NCI-H2029 (cell line): ENCODE data around the gene GLDN.
A peak's percentile ranks its signal among the peaks of the same experiment; 100 is the strongest.

Experiments
- DNase-seq: peaks from one replicate; lab custom pipeline; 2025; lab: John Stamatoyannopoulos, UW

The GLDN gene

DNA sequence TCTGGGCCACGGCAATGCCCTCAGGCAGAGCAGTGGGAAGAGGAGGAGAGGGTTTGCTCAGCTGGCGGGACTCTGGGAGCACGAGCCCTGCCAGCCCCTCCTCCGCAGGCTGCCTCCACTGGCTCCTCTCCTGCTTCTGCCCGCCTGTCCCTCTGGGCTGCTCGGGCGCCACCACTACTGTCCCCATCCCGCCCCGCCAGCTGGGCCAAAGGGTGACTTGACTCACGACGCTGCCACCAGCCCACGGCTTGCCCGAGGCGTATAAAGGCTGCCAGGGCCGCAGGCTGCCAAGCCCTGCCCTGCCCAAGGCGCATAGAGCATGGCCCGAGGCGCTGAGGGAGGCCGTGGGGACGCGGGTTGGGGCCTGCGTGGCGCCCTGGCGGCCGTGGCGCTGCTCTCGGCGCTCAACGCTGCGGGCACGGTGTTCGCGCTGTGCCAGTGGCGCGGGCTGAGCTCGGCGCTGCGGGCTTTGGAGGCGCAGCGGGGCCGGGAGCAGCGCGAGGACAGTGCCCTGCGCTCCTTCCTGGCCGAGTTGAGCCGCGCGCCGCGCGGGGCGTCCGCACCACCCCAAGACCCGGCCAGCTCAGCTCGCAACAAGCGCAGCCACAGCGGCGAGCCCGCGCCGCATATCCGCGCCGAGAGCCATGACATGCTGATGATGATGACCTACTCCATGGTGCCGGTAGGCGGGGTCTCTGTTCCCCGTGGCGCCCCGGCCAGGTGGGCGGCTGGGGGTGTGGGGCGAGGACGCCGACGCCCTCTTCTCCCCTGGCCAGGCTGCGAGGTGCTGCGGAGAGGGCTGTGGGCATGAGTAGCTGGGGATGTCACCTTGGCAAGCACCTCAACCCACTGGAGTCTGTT, at the start of gene GLDN:
GLDN (plus strand) TSS at position 290 of the 861 bp plus-strand sequence; CDS start at position 320, 30 bp downstream.
- peak; percentile 2 for DNase-seq

DNA sequence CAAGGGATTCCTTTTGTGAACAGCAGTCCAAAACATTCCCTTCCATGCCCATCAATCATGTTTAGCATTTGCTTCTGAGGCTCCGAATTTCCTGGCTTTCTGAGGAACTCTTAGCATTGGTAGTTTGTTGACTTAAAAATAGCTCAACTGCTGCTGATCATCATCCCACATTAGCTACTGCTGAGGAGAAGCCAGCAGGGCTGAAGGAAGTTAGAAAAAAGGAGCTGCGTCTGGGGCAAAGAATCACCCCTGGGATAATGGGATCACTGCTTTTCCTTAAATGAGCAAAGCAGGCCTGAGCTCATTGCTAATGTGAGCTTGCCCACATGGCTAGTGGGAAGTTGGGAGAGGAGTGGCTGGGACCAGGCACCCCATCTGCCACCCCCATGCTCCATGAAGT, 42.8 kb upstream of the GLDN start:
- no peak for DNase-seq

DNA sequence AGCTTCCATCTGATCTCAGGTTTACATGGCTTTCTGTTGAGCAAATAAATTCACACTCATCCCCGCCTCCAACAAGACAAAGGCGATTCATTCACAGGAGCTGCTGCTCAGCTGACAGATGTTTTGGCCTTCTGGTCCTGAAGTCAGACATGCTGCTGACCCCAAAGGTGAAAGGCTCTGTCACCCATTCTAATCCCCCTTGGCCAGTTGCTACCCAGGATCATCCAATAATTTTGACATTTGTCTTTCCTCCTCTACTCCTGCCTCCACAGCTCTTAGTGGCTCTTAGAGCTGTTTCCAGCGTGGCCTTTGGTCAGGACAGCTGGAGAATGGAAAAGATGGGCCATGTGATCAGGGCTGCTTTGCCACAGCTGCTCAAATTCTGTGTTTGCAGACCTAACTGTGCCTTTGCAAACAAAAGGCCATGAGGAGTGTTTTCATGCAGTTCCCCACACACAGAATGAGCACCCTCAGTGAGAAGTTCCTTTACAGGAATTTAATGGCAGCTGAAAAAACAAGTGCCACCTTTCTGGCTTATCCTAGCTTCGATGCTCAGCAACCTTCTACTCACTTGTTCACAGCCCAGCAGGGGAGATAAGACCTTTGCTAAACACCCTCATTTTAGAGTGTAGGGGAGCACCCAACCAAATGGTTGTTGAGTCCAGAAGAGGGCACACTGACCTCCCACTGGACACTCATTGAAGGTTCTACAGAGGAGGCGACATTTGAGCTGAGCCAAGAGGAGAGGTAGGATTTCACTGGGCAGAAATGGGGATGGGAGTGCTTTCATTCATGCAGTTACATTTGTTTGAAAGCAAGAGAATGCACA, 42.1 kb upstream of the GLDN start:
- peak; percentile 80 for DNase-seq

GRCh38 chr15:51302480-51302879, 39.0 kb upstream of the GLDN start:
- no peak for DNase-seq

GRCh38 chr15:51303462-51303980, 37.9 kb upstream of the GLDN start:
- DNase-seq, result no peak

- no peak for DNase-seq
These were observed 34.1 kb upstream of the GLDN start for GRCh38 chr15:51307325-51307724.

GRCh38 chr15:51307811-51308210, 33.6 kb upstream of the GLDN start:
- peak; percentile 45 for DNase-seq

DNA sequence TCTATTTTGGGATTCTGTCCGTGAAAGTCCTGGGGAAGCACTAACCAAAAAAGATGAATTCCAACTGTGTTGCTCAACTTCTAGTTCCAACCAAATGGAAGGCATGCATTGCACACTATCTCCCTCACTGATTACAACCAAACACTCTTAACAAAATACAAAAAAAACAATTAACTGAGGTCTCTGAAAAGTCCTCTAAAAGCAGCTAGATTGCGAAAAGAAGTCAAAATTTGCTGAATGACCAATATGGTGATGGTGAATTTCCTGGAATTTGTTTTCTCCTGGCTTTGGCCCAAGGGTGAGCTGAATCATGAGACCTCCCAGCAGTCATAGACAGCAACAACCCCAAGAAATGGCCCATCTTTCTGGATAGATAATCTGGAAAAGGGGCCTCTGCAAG, 31.4 kb upstream of the GLDN start:
- no peak for DNase-seq

GRCh38 chr15:51311510-51311909, 29.9 kb upstream of the GLDN start:
- no peak for DNase-seq

DNA sequence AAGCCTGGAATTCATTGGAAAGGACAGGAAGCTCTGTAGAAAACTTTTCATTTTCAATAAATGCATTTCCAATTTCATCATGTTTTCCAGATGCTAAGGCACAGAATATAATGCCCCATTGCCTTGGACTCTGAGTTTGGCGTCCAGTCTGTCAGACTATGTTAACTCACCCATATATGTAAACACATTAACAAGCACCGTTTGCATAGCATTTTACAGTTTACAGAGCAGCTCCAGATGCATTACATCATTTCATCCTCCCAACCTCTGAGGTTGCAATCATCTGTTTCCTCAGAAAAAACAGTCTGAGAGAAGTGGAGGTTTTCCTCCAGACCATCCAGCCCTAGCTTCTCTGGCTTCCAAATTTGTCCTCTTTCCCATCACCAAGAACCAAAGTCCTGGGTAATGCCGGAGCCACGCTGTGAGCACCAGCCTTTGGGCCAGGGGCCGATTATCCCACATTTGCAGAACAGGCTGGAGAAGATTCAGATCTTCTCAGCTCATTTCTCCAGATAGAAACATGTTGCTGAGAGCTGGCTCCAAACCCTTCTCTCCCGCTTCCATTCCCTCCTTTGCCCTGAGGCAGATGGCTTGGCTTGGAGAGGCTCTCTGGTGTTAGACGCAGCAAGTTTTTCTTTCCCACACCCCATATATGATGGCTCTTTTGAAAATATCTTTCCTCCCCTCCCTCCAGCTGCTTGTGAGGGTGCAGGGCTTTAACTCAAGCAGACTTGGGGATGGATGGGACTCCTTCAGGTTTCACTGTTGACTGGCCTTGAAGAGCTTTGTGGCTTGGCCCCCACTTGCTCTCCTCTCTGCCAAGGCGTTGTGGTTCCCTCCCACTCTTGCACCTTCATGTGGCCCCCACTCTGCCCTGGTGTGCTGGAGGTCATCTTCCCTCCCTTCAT, 29.0 kb upstream of the GLDN start:
- DNase-seq, result no peak

- no peak for DNase-seq
These were observed 28.4 kb upstream of the GLDN start for GRCh38 chr15:51313074-51313393.

GRCh38 chr15:51313644-51314280, 27.7 kb upstream of the GLDN start:
- DNase-seq, result no peak

GRCh38 chr15:51314391-51315337, 26.8 kb upstream of the GLDN start:
- no peak for DNase-seq

DNA sequence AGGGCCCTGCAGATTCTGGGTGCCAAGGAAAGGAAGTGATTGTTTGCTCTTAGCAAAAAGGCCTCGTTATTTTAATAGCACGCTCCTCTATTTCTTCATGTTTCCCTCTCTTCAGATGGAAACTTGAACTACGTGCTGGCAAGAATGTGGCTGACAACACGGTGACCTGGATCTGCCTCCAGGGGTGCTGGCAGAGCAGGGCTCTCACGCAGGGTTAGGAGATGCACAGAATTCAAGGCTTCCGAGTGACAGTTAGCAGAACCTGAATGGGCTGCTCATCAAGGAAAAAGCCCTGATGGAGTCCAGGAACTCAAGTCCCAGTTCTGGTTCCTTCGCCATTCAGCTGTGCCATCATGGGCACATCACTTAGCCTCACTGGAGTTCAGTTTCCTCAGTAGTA, 25.7 kb upstream of the GLDN start:
- DNase-seq, result no peak

- no peak for DNase-seq
These were observed 24.8 kb upstream of the GLDN start for GRCh38 chr15:51316636-51317035.

- no peak for DNase-seq
These were observed 22.9 kb upstream of the GLDN start for GRCh38 chr15:51318382-51319150.

DNA sequence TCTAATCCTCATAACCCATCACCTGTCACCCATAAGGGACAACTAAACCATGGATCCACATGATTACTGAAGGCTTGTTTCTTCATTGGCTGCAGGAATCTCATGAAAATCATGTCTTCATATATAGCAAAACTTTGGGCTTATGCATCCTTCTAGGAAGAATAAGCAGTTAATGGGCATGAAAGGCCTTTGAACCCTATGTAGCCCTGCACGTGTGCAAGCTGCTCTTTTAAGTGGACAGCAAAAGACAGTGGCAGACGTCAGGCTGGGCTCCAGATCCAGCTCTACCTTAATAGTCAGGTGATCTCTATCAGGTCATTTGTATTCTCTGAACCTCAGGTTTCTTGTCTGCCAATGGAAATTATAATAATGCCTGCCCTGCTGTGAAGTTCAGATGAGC, 21.9 kb upstream of the GLDN start:
- DNase-seq, result no peak

- no peak for DNase-seq
These were observed 20.6 kb upstream of the GLDN start for GRCh38 chr15:51320843-51321242.

DNA sequence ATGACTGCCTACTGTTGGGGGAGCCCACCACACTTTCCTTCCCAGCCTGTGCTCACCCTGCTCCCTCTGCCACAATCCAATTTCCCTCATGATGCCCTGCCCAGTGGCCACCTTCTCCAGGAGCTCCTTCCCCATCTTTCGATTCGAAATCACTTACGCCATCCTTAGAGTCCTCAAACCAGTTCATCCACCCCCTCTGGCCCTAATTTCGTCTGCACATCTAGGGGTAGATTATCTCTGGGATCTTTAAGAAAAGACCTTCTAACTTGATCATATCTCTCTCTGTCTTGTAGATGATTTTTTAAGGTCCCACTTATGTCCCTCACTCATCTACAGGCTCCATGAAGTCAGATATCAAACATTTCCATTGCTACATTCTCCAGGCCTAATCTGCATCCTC, 20.1 kb upstream of the GLDN start:
- DNase-seq, result no peak
